GM19099 (cell line): ENCODE results near the gene GAS2L1.

Source experiments
- POLR2A ChIP-seq: IDR thresholded peaks from 3 replicates; pipeline ENCODE4 v1.6.1; 2011; ENCODE audit warnings: low read depth; ENCODE audit not compliant: insufficient read length; ENCODE audit errors: extremely low read depth

The GAS2L1 gene

DNA sequence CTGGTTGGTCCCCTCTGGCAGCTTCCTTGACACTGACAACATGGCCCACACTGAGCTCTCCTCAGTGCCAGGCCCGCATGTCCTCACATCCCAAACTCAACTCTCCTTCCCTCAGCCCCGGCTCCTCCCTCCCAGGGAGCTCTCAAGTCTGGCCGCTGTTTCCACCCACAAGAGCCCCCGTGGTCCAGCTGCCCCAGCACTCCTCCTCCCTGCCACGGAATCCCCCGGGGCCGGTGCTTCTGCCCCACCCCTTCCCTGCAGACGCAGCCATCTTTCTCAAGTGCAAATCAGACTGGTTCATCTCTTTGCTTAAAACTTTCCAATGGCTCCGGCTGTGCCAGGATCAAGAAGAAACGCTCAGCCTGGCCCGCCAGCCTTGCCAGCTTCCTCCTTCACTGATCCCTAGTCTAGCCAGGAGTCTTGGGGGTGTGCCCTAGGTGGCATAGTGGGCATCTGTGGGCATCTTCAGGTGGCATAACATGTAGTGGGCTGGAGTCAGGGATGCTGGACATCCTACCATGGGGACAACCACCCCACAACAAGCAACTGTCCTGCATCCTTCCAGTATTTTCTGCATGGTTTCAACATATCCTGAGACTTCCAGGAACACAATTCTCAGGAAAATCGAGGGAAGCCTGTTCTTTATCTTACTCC lies 31.3 kb downstream of the GAS2L1 start:
- no peak for TF ChIP-seq POLR2A

DNA sequence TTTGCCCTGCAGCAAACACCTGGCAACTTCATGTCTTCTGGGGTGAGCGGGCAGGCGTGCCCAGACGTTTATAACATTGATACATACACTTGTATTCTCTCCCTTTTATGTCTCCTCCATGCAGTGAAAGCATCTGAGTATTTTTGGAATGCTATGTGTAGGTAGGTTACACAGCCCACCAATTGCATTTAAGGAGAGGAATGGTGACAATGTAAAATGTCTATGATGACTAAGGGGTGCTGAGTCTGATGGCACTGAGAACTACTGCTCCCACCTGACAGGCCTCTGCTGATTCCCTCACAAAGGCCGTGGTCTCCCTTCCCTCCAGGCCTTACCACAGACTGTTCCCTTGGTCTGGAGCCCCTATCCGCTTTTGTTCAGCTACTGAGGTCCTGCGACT lies 31.9 kb downstream of the GAS2L1 start:
- TF ChIP-seq POLR2A: no peak

DNA sequence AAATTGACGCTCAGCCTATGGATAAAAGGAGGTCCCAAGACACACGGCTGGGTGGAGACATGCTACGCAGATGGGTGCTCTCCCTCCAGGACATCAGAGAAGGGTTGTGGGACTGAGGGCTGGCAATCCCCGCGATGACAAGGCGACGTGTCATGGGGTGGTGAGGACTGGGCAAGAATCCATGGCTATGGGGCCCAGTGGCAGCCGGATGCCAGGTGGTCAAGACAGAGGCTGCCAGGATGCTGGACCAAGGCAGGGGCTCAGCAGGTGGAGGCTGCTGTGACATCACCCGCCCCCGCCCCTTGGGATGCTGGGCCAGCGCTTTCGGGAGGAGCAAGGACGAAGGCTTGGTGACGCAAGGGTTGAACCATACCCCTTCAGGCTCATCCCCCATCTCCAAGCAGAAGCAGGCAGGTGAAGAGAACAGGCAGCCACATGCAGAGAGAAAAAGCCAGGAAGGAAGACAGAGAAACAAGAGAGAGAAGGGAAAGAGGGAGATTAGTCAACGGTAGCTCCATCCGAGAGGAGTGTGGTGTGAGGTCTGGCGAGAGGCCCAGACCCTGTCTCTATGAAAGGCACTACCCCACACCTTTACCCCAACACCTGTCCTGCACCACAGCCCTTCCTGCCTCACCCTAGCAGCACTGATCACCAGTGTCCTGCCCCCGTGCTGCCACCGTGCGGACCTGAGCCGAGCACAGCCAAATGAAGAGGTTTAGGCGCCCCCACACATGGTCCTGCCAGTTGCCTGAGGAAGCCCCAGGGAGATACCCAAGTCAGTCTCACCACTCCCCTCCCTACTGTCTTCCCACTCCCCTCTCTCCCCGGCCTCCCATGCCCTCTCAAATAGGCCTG lies 33.2 kb downstream of the GAS2L1 start:
- no peak for TF ChIP-seq POLR2A

DNA sequence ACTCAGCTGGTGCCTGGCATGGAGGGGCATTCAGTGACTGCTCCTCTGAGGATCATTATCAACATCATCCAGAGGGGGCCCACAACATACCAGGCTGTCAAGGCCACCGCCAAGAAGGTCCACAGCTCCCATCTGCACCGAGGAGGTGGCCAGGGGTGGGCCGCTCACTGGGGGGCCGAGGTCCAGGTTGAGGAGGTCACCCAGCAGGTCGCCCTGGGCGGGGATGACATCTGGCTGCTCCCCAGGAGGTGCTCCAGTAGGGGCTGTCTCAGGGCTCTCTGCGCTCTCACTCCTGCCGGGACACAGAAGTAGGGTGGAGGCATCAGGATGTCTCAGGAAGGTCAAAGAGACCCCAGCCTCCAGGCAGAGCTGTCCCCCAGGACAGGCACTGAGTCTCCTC lies 34.1 kb downstream of the GAS2L1 start:
- no peak for TF ChIP-seq POLR2A

DNA sequence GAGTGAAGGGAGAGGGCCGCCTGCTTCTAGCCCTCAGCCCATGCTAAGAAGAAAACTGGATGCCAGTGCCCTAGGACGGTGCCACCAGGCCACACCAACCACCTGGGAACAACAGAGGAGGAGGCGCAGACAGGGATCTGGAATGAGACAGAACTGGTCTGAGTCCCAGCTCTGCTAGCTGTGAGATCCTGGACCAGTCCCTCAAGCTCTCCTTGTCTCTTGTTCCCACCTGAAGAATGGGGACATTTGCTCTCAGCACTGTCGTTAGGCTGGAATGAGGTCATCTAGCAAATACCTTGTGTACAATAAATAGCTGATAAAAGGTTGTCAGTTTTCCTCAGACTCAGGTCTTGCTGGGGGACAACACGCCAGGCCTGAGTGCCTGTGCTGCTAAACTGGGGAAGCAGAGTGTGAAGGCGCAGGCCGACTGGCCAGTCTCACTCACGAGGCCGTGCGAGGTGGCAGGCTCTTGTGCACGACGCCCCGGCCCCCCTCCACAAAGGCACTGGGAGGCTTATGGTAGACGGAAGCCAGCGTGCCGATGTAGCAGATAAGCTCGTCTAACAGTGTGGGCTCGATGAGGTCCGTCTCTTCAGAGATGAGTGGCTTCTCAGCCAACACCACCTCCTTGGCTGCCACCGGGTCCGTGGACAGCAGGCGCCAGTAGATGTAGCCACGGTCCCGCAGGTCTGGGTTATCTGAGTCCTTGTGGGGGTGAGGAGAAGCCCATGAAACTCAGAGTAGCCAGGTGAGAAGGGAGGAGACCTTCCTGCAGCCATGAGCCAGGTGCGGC lies 34.8 kb downstream of the GAS2L1 start:
- no peak for TF ChIP-seq POLR2A

DNA sequence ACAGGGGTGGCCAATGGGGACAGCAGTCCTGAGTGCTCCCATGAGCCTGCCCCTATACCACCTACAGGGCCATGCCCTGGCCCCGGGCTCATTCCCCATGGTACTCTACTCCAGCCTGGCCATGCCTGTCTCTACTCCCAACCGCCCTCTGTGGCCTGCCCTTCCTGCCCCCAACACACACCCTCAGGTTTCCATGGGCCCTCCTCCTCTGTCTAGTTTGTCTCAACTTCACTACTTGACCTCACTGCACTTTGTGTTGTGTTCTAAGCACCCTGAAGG lies 35.3 kb downstream of the GAS2L1 start:
- TF ChIP-seq POLR2A: no peak

DNA sequence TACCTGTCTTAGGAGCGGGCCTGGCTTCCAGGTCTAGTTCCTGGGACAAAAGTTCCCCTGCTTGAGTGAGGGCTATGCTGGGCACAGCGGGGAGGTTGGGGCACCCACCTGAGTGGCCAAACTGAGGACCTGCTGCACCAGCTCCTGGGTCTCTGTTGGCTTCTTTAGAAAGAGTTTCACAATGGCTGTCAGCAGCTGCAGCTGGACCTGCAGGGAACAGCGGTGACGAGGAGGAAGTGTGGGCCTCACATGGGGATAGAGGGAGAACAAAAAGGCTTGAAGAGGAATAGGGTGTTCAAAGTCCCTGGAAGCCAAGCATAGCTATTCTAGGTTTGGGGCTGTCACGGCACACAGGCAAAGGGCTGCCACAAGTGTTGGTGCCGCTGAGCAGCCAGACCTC lies 35.7 kb downstream of the GAS2L1 start:
- TF ChIP-seq POLR2A: no peak

DNA sequence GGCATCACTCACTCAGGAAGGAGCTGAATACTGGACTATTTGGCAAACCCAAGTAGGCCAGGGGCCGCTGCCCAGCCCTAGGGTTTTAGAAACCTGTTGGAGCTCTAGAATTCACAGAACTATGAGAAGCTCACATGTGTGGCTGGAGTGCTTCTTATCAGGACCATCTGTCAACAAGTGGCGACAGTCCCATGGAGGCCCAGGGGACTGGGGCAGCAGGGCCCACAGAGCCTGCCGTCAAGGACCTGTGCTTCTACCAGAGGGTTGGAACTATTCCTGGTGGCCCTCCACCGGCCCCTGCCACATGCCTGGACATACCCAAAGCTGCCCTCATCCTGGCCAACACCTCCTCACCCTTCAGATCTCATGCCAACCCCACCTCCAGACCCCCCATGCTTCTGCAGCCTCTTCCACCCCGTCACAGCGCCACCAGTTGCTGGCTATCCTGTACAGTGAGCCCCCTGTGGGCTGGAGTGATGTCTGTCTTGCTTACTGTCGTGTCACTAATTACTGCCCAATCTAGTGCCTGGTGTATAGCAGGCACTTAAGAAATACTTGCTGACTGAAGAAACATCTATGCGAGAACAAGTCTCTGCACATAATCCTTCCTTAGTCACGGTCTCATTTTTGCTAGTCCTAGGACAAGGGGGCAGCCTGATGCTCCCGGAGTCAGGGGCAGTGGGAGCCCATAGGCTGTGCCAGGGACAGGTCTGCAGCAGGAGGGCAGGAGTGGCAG lies 36.3 kb downstream of the GAS2L1 start:
- no peak for TF ChIP-seq POLR2A

DNA sequence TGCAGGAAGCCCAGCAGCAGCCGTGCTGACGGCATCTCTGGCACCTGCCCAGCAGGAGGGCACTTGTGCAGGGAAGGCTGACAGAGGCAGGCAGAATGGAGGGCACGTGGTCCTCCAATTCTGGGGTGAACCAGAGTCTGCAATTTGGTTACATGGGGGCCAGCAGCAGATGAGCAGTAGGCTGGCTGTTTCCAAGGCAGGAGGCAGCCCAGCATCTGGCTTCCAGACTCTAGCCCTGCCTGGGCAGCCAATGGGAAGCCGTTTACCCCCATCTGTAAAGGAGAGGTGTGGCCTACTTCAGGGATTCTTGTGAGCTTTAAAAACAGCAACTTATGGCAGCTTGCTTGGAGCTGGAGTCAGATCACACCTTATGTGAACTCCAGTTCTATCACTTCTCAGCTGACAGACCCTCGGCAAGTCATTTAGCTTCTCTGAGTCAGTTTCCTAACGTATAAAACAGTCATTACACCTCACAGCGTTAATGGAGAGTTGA lies 36.9 kb downstream of the GAS2L1 start:
- no peak for TF ChIP-seq POLR2A

DNA sequence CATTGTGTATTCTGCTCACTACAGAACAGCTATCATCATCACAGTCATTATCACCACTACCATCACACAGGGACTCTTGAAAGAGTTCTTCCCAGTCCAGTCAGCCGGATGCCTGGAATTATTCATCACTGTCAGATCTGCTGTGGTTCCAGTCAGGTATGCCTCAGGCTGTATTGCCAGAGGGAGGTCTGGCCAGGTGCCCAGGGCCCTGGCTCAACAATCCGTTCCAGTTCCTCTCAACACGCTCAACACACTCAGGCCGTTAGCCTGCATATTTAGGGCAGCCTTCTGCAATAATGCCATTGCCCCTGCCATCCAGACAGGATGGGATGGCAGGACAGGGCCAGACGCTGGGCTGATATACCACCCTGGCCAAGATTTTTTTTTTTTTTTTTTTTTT lies 37.7 kb downstream of the GAS2L1 start:
- TF ChIP-seq POLR2A: no peak

DNA sequence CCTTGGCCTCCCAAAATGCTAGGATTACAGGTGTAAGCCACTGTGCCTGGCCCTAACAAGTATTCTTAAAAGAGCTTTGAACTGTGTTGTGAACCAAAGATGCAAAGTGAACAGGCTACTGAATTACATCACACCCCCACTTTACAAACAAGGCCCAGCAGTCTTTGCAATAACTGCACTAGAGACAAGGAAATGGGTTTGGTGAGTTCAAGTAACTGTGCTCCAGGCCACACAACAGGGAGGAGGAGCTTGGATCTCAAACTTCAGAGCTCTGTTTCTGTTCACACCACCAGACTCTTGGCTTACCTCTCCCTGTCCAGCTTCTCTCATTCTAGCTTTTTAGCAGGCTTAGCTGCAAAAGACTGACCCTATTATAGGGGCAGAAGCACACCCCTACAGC lies 39.5 kb downstream of the GAS2L1 start:
- TF ChIP-seq POLR2A: no peak

DNA sequence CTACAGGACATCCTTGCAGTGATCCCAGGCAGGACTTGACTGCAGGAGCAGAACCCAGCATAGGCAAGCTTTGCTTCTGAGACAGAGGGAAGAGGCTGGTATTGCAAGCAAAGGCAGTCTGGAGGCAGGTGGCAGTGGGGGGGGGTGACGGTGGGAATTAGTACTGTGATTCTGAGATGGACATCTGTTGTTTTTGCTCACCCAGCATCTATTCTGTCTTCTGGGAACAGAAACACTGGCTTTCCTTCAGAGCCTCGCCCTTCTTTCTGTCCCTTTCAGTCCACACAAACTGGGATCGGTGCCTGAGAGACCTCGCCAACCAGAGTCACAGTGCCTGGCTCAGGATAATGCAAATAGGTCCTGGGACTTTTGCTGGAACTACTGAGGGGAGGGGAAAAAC lies 40.2 kb downstream of the GAS2L1 start:
- no peak for TF ChIP-seq POLR2A

DNA sequence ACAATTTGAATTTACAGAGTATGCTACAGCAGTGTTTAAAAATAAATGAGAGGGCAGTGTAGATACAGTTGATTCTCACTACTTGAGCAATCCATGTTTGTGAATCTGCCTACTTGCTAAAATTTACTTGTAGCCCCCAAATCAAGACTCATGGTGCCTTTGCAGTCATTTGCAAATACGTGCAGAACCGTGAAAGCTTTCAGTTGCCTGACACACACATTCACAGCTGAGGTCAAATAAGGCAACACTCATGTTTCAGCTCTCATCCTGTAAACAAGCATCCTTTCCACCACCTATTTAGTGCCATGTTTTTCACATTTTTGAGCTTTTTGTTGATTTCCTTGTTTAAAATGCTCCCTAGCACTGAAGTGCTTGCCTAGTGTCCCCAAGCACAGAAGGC lies 41.6 kb downstream of the GAS2L1 start:
- no peak for TF ChIP-seq POLR2A

DNA sequence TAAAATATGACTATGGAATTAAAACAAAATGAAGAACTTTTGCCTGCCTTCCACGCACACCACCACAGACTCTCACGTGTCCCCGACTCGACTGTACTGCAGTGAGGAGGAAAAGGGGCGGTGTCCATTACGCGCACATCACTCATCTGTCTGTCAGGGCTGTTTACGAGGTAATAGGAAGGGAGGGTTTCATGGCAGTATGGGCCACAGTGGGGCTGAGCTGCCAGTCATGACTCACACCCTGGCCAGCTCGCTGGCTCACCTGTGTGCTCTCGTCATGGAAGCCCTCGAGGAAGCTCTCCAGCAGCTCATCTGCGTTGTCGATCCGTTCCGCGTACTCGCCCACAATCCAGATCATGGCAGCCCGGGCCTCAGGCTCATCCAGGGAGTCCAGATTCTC lies 42.5 kb downstream of the GAS2L1 start:
- no peak for TF ChIP-seq POLR2A

DNA sequence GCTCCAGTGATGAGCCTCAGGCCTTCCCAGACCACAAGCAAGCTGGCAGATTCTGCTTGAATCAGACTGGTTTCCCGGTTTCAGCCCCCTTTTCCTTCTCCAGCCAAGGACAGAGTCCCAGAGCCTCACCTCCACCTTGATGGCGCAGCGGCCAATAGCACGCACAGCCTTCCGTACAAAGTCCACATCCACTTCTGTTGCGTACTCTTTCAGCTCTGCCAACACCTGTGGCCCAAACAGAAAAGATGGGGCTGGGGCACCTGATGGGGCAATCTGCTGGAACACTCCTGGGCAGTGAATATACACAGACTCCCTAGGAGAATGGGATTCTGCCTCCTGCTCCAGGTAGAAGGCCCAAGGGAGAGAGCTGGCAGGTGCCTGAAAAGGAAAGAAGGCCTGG lies 44.6 kb downstream of the GAS2L1 start:
- no peak for TF ChIP-seq POLR2A
